Thoracic aorta (tissue), 2 donors: ENCODE data around the gene ISOC2. TPM values are rescaled to one million over a fixed set of nuclear protein-coding genes. Genes with fewer than 3 reads are reported as not detected.

Source experiments
- ATAC-seq: fragments of 150-250 bp; one replicate; pipeline ENCODE4 v1.8.0; 2017; ENCODE audit warnings: low read depth; ENCODE audit not compliant: insufficient number of reproducible peaks, low FRiP score
- DNase-seq: peaks from one replicate; pipeline ENCODE4 v3.0.0-alpha.2; 2020; ENCODE audit warnings: low spot score
- H3K27ac ChIP-seq, 2 donors: fragments of 200-600 bp; sonication (generic); 1 replicate in 1 of 2; 2 replicates in 1 of 2; pipeline ENCODE4 v1.5.1; 2016; ENCODE audit warnings: mild to moderate bottlenecking in 2 of 2, moderate library complexity in 2 of 2
- H3K27me3 ChIP-seq: fragments of 200-600 bp; sonication (generic); replicated peaks from 2 replicates; pipeline ENCODE4 v1.6.0; 2016; ENCODE audit warnings: mild to moderate bottlenecking; ENCODE audit not compliant: insufficient read depth
- H3K36me3 ChIP-seq: fragments of 200-600 bp; sonication (generic); one replicate; pipeline ENCODE4 v1.5.1; 2016
- H3K4me1 ChIP-seq, 2 donors: fragments of 200-600 bp; sonication (generic); 1 replicate in 1 of 2; 2 replicates in 1 of 2; pipeline versions ENCODE4 v1.5.1 to v1.6.0; 2016; ENCODE audit warnings: low read depth in 2 of 2, mild to moderate bottlenecking in 1 of 2; ENCODE audit not compliant: control insufficient read depth in 1 of 2
- H3K4me3 ChIP-seq: fragments of 200-600 bp; sonication (generic); 2 replicates; pipeline ENCODE4 v1.5.1; 2016; ENCODE audit warnings: mild to moderate bottlenecking
- H3K9me3 ChIP-seq: fragments of 200-600 bp; sonication (generic); 2 replicates; pipeline ENCODE4 v1.5.1; 2016
- CTCF ChIP-seq: fragments of 200-600 bp; sonication (generic); IDR thresholded peaks from one replicate; pipeline ENCODE4 v1.5.1; 2019; ENCODE audit warnings: antibody characterized with exemption
- total RNA-seq, 2 donors: library from RNA; depleted of rRNA; stranded (reverse); fragments of >200 nt; gene quantifications; one replicate each; pipeline versions ENCODE4 v1.1.0 to v1.2.3, GENCODE V29; 2016

ISOC2 gene
- total RNA-seq, 2 donors from 2014 or later, result 18.8 to 27.4 TPM

GRCh38 chr19:55491546-55492360 is 30.3 kb upstream of the ISOC2 start:
- no peak for ATAC-seq
- no peaks in the 10 kb centered on the region for H3K36me3 ChIP-seq
- TF ChIP-seq CTCF, result no peak
- H3K27ac ChIP-seq, result no peak overlapping the region
- DNase-seq, result no peak
- no peaks in the 10 kb centered on the region for H3K27me3 ChIP-seq
- H3K9me3 ChIP-seq, result no peaks in the 10 kb centered on the region
- peaks cover 10 to 17% of the 10 kb centered on the region in 2 donors for H3K4me1 ChIP-seq
- no peak overlapping the region for H3K4me3 ChIP-seq

- no peaks in the 10 kb centered on the region for H3K27me3 ChIP-seq
- no peak overlapping the region for H3K27ac ChIP-seq
- H3K9me3 ChIP-seq, result no peaks in the 10 kb centered on the region
- DNase-seq (no peak), ATAC-seq (no peak)
- H3K36me3 ChIP-seq, result no peaks in the 10 kb centered on the region
- TF ChIP-seq CTCF, result no peak
- peaks cover 16 to 25% of the 10 kb centered on the region in 2 donors for H3K4me1 ChIP-seq
- no peak overlapping the region for H3K4me3 ChIP-seq
Observed at GRCh38 chr19:55490478-55491432, 29.3 kb upstream of the ISOC2 start.

- Histone ChIP-seq H3K9me3 (no peaks in the 10 kb centered on the region), H3K4me1 (peaks cover 23 to 32% of the 10 kb centered on the region in 2 donors), H3K27me3 (no peaks in the 10 kb centered on the region), H3K36me3 (no peaks in the 10 kb centered on the region), H3K4me3 (peak overlapping the region; percentile 63), H3K27ac (peak overlapping the region in 1 of 2 donors; percentile 65)
- no peak for TF ChIP-seq CTCF
- DNase-seq, result no peak
- no peak for ATAC-seq
Observed at GRCh38 chr19:55489711-55490477, 28.5 kb upstream of the ISOC2 start.

GRCh38 chr19:55488986-55489710 is 27.7 kb upstream of the ISOC2 start:
- Histone ChIP-seq H3K9me3 (no peaks in the 10 kb centered on the region), H3K36me3 (no peaks in the 10 kb centered on the region), H3K4me1 (peaks cover 29 to 39% of the 10 kb centered on the region in 2 donors), H3K27me3 (no peaks in the 10 kb centered on the region), H3K27ac (peak overlapping the region in 1 of 2 donors; percentile 65), H3K4me3 (peak overlapping the region; percentile 63)
- ATAC-seq (no peak), DNase-seq (no peak)
- no peak for TF ChIP-seq CTCF
